Parathyroid adenoma (tissue), 2 donors: ENCODE data around the gene TCHP.

ENCODE experiments used
- H2AFZ ChIP-seq: fragments of 300-600 bp; sonication (generic); one replicate; pipeline ENCODE4 v1.7.0; 2017; ENCODE audit warnings: antibody characterized with exemption, mild to moderate bottlenecking
- H3K27ac ChIP-seq: fragments of 300-600 bp; sonication (generic); one replicate; pipeline ENCODE4 v1.7.0; 2017
- H3K27me3 ChIP-seq: fragments of 300-600 bp; sonication (generic); one replicate; pipeline ENCODE4 v1.7.0; 2017; ENCODE audit warnings: low read length; ENCODE audit not compliant: control insufficient read depth, insufficient read depth
- H3K36me3 ChIP-seq: fragments of 300-600 bp; sonication (generic); one replicate; pipeline ENCODE4 v1.7.0; 2017; ENCODE audit warnings: low read length; ENCODE audit not compliant: control insufficient read depth, insufficient read depth
- H3K4me1 ChIP-seq: fragments of 300-600 bp; sonication (generic); one replicate; pipeline ENCODE4 v1.7.0; 2017; ENCODE audit warnings: control low read depth
- H3K4me2 ChIP-seq: fragments of 300-600 bp; sonication (generic); one replicate; pipeline ENCODE4 v1.7.0; 2017; ENCODE audit warnings: low read length
- H3K4me3 ChIP-seq: fragments of 300-600 bp; sonication (generic); one replicate; pipeline ENCODE4 v1.7.0; 2017; ENCODE audit warnings: low read depth, low read length
- H3K79me2 ChIP-seq: fragments of 300-600 bp; sonication (generic); one replicate; pipeline ENCODE4 v1.7.0; 2017; ENCODE audit warnings: control low read depth
- H3K9ac ChIP-seq: fragments of 300-600 bp; sonication (generic); one replicate; pipeline ENCODE4 v1.7.0; 2017; ENCODE audit warnings: mild to moderate bottlenecking
- H3K9me3 ChIP-seq: fragments of 300-600 bp; sonication (generic); one replicate; pipeline ENCODE4 v1.7.0; 2017; ENCODE audit warnings: low read length; ENCODE audit not compliant: control insufficient read depth
- CTCF ChIP-seq: fragments of 300-600 bp; sonication (generic); IDR thresholded peaks from one replicate; pipeline ENCODE4 v1.7.0; 2017; ENCODE audit warnings: antibody characterized with exemption, mild to moderate bottlenecking
- donor health status: primary hyperparathyroidism.

The TCHP gene

GRCh38 chr12:109923038-109923437 is 23.0 kb downstream of the TCHP start:
- Histone ChIP-seq H3K36me3 (no peaks in the 10 kb centered on the region), H3K4me2 (no peak overlapping the region), H3K27me3 (no peaks in the 10 kb centered on the region), H3K79me2 (no peaks in the 10 kb centered on the region), H3K9me3 (no peaks in the 10 kb centered on the region), H3K9ac (no peak overlapping the region), H3K4me3 (no peak overlapping the region), H3K27ac (no peak overlapping the region), H2AFZ (no peak overlapping the region), H3K4me1 (no peaks in the 10 kb centered on the region)
- TF ChIP-seq CTCF: no peak

- no peaks in the 10 kb centered on the region for H3K36me3 ChIP-seq
- no peak for TF ChIP-seq CTCF
- H3K27ac ChIP-seq: no peak overlapping the region
- no peak overlapping the region for H2AFZ ChIP-seq
- H3K9ac ChIP-seq: no peak overlapping the region
- H3K4me2 ChIP-seq: no peak overlapping the region
- H3K79me2 ChIP-seq: no peaks in the 10 kb centered on the region
- no peaks in the 10 kb centered on the region for H3K27me3 ChIP-seq
- H3K4me1 ChIP-seq: no peaks in the 10 kb centered on the region
- no peak overlapping the region for H3K4me3 ChIP-seq
- H3K9me3 ChIP-seq: no peaks in the 10 kb centered on the region
Measured at GRCh38 chr12:109923481-109924245, 23.6 kb downstream of the TCHP start.

GRCh38 chr12:109925185-109925840 is 25.2 kb downstream of the TCHP start:
- Histone ChIP-seq H3K27ac (no peak overlapping the region), H3K36me3 (no peaks in the 10 kb centered on the region)

GRCh38 chr12:109926016-109926415 is 25.9 kb downstream of the TCHP start:
- no peaks in the 10 kb centered on the region for H3K27me3 ChIP-seq
- H3K9ac ChIP-seq: no peak overlapping the region
- no peaks in the 10 kb centered on the region for H3K36me3 ChIP-seq
- H3K27ac ChIP-seq: no peak overlapping the region
- H3K79me2 ChIP-seq: no peaks in the 10 kb centered on the region
- H3K4me2 ChIP-seq: no peak overlapping the region
- no peaks in the 10 kb centered on the region for H3K4me1 ChIP-seq
- no peak overlapping the region for H2AFZ ChIP-seq
- no peak for TF ChIP-seq CTCF
- no peaks in the 10 kb centered on the region for H3K9me3 ChIP-seq
- no peak overlapping the region for H3K4me3 ChIP-seq

More at GRCh38 chr12:109925185-109925840, 25.2 kb downstream of the TCHP start:
- no peaks in the 10 kb centered on the region for H3K9me3 ChIP-seq
- no peaks in the 10 kb centered on the region for H3K79me2 ChIP-seq
- no peaks in the 10 kb centered on the region for H3K4me1 ChIP-seq
- no peak overlapping the region for H3K4me3 ChIP-seq
- H3K27me3 ChIP-seq: no peaks in the 10 kb centered on the region
- H3K9ac ChIP-seq: no peak overlapping the region
- no peak overlapping the region for H2AFZ ChIP-seq
- no peak overlapping the region for H3K4me2 ChIP-seq
- no peak for TF ChIP-seq CTCF
